Fibroblast of lung (primary cell): ENCODE results near the gene XYLT1. TPM values are rescaled to one million over a fixed set of nuclear protein-coding genes. Genes with fewer than 3 reads are reported as not detected.

ENCODE experiments used
- DNase-seq, 2 donors: peaks; one replicate each; pipeline versions ENCODE4 v3.0.0 to v3.0.0-alpha.2; 2010; ENCODE audit warnings: low read depth in 2 of 2
- H2AFZ ChIP-seq: 2 replicates; pipeline ENCODE4 v1.5.1; 2012; ENCODE audit warnings: low read length, control low read depth, inconsistent platforms
- H3K27ac ChIP-seq: 2 replicates; pipeline ENCODE4 v1.5.1; 2011; ENCODE audit warnings: low read length, control low read depth; ENCODE audit not compliant: insufficient read depth
- H3K27me3 ChIP-seq: 2 replicates; pipeline ENCODE4 v1.5.1; 2011; ENCODE audit warnings: mild to moderate bottlenecking, low read length; ENCODE audit not compliant: control insufficient read depth, insufficient read depth
- H3K36me3 ChIP-seq: 2 replicates; pipeline ENCODE4 v1.5.1; 2011; ENCODE audit warnings: low read length; ENCODE audit not compliant: control insufficient read depth, insufficient read depth
- H3K4me1 ChIP-seq: 2 replicates; pipeline ENCODE4 v1.5.1; 2011; ENCODE audit warnings: low read length; ENCODE audit not compliant: control insufficient read depth, insufficient read depth; ENCODE audit errors: extremely low read depth
- H3K4me2 ChIP-seq: 2 replicates; pipeline ENCODE4 v1.5.1; 2011; ENCODE audit warnings: low read length, control low read depth; ENCODE audit not compliant: insufficient read depth; ENCODE audit errors: extremely low read depth
- H3K4me3 ChIP-seq, 4 experiments: fragments of 200-600 bp in 1 of 4; sonication (generic) in 1 of 4; replicated peaks in 1 of 4; 2 replicates each; pipeline ENCODE4 v1.5.1; 2011 to 2016; ENCODE audit warnings: low read length in 4 of 4, low read depth in 3 of 4, mild to moderate bottlenecking in 3 of 4, control low read depth in 2 of 4, inconsistent platforms in 1 of 4, mixed read lengths in 1 of 4; ENCODE audit not compliant: insufficient read depth in 1 of 4; ENCODE audit errors: control extremely low read depth in 1 of 4
- H3K79me2 ChIP-seq: 2 replicates; pipeline ENCODE4 v1.5.1; 2012; ENCODE audit warnings: mild to moderate bottlenecking, low read length, inconsistent platforms; ENCODE audit not compliant: control insufficient read depth, insufficient read depth
- H3K9ac ChIP-seq: 2 replicates; pipeline ENCODE4 v1.5.1; 2011; ENCODE audit warnings: mild to moderate bottlenecking, low read length, control low read depth; ENCODE audit not compliant: insufficient read depth
- H3K9me3 ChIP-seq: 2 replicates; pipeline ENCODE4 v1.5.1; 2012; ENCODE audit warnings: low read depth, low read length; ENCODE audit not compliant: control insufficient read depth, insufficient read depth
- H4K20me1 ChIP-seq: 2 replicates; pipeline ENCODE4 v1.5.1; 2011; ENCODE audit warnings: low read length; ENCODE audit not compliant: control insufficient read depth, insufficient read depth; ENCODE audit errors: extremely low read depth
- EZH2 ChIP-seq: IDR thresholded peaks from 2 replicates; pipeline ENCODE4 v1.5.1; 2012; ENCODE audit warnings: low read length, control low read depth, mild to moderate bottlenecking; ENCODE audit errors: missing control alignments
- polyA plus RNA-seq, 2 donors: library from polyadenylated mRNA; depleted of rRNA in 1 of 2; stranded (reverse) in 1 of 2; unstranded in 1 of 2; fragments of >200 nt; gene quantifications; 2 replicates each; pipeline ENCODE4 v1.2.1, GENCODE V29; 2011 to 2012; ENCODE audit warnings: missing spikeins in 1 of 2
- total RNA-seq: library from RNA; depleted of rRNA; stranded (reverse); fragments of >200 nt; gene quantifications from 2 replicates; pipeline ENCODE4 v1.2.1, GENCODE V29; 2014
- TF ChIP-seq, protein P1 (sequence below), 2 donors: IDR thresholded peaks in 1 of 2; conservative IDR thresholded peaks in 1 of 2; 1 replicate in 1 of 2; 2 replicates in 1 of 2; pipeline ENCODE4 v1.5.1; 2011 to 2012; ENCODE audit warnings: low read length in 2 of 2, control low read depth in 1 of 2, inconsistent platforms in 1 of 2, low read depth in 1 of 2, mild to moderate bottlenecking in 1 of 2

Gene XYLT1
- total and polyA plus RNA-seq, 2 donors (not counting 1 experiment from before 2014, with no cell fraction given): 9.3 to 21.8 TPM

- H3K9me3 ChIP-seq: no peaks in the 10 kb centered on the region
- H3K4me3 ChIP-seq: no peak overlapping the region
- H3K27ac ChIP-seq: no peak overlapping the region
- no peak overlapping the region for H3K4me2 ChIP-seq
- no peaks in the 10 kb centered on the region for H3K36me3 ChIP-seq
- H3K9ac ChIP-seq: no peak overlapping the region
- no peak overlapping the region for H2AFZ ChIP-seq
- no peak for TF ChIP-seq EZH2
- TF ChIP-seq, protein P1, sequence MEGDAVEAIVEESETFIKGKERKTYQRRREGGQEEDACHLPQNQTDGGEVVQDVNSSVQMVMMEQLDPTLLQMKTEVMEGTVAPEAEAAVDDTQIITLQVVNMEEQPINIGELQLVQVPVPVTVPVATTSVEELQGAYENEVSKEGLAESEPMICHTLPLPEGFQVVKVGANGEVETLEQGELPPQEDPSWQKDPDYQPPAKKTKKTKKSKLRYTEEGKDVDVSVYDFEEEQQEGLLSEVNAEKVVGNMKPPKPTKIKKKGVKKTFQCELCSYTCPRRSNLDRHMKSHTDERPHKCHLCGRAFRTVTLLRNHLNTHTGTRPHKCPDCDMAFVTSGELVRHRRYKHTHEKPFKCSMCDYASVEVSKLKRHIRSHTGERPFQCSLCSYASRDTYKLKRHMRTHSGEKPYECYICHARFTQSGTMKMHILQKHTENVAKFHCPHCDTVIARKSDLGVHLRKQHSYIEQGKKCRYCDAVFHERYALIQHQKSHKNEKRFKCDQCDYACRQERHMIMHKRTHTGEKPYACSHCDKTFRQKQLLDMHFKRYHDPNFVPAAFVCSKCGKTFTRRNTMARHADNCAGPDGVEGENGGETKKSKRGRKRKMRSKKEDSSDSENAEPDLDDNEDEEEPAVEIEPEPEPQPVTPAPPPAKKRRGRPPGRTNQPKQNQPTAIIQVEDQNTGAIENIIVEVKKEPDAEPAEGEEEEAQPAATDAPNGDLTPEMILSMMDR (conservative IDR thresholded peaks at IDR 0.05 in 1 of 2, IDR thresholded peaks at IDR 0.05 in 1 of 2; ENCODE audit: low read depth in 1 of 2, low read length in 2 of 2): no peak
- no peaks in the 10 kb centered on the region for H3K4me1 ChIP-seq
- no peaks in the 10 kb centered on the region for H3K79me2 ChIP-seq
- DNase-seq: no peak
- no peaks in the 10 kb centered on the region for H4K20me1 ChIP-seq
- no peaks in the 10 kb centered on the region for H3K27me3 ChIP-seq
Observed at GRCh38 chr16:17204644-17205043, 266.1 kb downstream of the XYLT1 start.

DNA sequence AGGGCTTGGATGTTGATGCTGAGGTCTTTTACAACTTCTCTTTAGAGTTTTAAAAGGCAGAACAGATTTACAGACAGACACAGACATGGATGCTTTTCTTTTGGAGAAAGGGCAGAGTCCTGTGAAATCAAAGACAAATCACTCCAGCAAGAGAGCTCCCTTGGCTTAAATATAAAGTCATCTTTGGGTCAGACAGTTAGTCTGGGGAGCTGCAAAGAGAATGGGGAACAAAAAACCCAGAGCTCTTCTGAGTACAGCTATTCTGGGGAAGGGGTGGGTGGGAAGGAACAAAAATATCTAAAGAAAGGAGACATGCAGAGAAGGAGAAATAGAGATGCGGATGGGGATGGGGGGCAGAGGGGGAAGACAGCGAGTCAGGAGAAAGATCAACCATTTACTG lies 266.6 kb downstream of the XYLT1 start:
- TF ChIP-seq EZH2: no peak
- TF ChIP-seq, protein P1 (conservative IDR thresholded peaks at IDR 0.05 in 1 of 2, IDR thresholded peaks at IDR 0.05 in 1 of 2; ENCODE audit: low read depth in 1 of 2, low read length in 2 of 2): no peak
- no peaks in the 10 kb centered on the region for H3K27me3 ChIP-seq
- no peak for DNase-seq
- H3K79me2 ChIP-seq: no peaks in the 10 kb centered on the region
- H3K4me2 ChIP-seq: no peak overlapping the region
- no peak overlapping the region for H3K9ac ChIP-seq
- H3K4me3 ChIP-seq: no peak overlapping the region
- no peak overlapping the region for H2AFZ ChIP-seq
- H3K27ac ChIP-seq: no peak overlapping the region
- H3K9me3 ChIP-seq: no peaks in the 10 kb centered on the region
- H4K20me1 ChIP-seq: no peaks in the 10 kb centered on the region
- H3K36me3 ChIP-seq: no peaks in the 10 kb centered on the region
- no peaks in the 10 kb centered on the region for H3K4me1 ChIP-seq

DNA sequence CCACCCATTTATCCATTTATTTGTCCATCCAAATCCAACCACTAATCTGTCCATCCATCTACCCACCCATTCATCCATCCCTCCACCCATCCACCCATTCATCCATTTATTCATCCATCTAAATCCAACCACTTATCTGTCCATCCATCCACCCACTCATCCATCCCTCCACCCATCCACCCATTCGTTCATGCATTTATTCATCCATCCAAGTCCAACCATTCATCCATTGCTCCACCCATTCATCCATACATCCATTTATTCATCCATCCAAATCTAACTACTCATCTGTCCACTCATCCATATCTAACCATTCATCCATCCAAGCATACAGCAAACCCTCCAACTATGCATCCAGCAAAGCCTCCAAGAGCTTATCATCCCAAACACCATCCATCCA lies 267.3 kb downstream of the XYLT1 start:
- Histone ChIP-seq H3K4me2 (no peak overlapping the region), H4K20me1 (no peaks in the 10 kb centered on the region), H3K36me3 (no peaks in the 10 kb centered on the region), H3K79me2 (no peaks in the 10 kb centered on the region), H2AFZ (no peak overlapping the region), H3K27me3 (no peaks in the 10 kb centered on the region), H3K9me3 (no peaks in the 10 kb centered on the region), H3K4me1 (no peaks in the 10 kb centered on the region), H3K4me3 (no peak overlapping the region), H3K9ac (no peak overlapping the region), H3K27ac (no peak overlapping the region)
- TF ChIP-seq, protein P1 (conservative IDR thresholded peaks at IDR 0.05 in 1 of 2, IDR thresholded peaks at IDR 0.05 in 1 of 2; ENCODE audit: low read depth in 1 of 2, low read length in 2 of 2): no peak
- no peak for TF ChIP-seq EZH2
- DNase-seq: no peak
